Activated naive CD4-positive, alpha-beta T cell (primary cell): ENCODE measurements around the gene PRSS22.
A peak's percentile ranks its signal among the peaks of the same experiment; 100 is the strongest.

Experiments
- DNase-seq, 4 experiments: peaks; one replicate each; lab custom pipeline; 2025; lab: John Stamatoyannopoulos, UW

The PRSS22 gene

DNA sequence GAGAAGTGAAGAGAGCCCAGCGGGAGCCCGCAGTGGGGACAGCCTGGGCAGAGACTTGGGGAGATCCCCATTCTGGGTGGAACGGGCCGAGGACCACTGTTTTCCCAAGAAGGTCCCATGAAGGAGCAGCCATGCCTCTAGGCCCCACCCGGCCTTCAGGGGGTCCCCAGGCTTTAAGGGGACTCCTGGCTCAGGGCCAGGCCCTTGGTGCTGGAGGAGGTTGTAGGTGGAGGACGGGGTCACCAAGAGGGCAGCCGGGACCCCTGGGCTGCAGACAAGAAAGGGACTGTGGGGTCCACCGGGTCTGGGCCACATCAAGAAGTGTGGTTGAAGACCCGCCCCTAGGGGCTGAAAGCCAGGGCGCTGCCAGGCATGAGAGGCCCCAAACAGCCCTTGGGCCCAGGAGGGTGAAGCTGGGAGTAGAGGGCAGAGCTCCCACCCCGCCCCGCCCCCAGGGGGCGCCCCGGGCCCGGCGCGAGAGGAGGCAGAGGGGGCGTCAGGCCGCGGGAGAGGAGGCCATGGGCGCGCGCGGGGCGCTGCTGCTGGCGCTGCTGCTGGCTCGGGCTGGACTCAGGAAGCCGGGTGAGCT, 41.1 kb downstream of the PRSS22 start, which contains the start of gene PRSS21:
TSS of gene PRSS21 (plus strand) at position 487 of the 589 bp plus-strand sequence. CDS start at position 519, 32 bp downstream.
- DNase-seq = peak in 1 of 4 experiments; percentile 15

DNA sequence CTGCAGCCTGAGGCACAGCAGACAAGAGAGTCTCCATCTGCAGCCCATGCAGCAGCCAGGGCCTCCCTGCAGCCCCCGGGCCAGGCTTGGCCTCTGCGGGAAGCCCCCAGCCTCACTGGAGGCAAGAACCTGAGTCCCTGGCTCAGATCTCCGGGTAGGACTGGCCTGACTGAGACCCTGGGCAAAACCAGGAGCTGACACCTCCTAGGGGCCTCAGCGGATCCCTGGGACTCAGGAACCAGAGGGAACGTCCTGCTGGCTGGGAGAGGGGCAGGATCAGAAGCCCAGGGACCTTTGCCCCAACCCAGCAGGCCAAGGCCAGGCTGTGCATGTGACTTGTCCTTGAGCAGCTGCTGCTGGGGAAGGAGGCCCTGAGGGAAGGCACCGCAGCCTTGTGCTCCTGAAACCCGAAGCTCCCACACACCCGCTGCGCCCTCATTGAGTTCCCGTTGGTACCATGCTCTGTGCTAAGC, 42.6 kb downstream of the PRSS22 start:
- no peak for DNase-seq

DNA sequence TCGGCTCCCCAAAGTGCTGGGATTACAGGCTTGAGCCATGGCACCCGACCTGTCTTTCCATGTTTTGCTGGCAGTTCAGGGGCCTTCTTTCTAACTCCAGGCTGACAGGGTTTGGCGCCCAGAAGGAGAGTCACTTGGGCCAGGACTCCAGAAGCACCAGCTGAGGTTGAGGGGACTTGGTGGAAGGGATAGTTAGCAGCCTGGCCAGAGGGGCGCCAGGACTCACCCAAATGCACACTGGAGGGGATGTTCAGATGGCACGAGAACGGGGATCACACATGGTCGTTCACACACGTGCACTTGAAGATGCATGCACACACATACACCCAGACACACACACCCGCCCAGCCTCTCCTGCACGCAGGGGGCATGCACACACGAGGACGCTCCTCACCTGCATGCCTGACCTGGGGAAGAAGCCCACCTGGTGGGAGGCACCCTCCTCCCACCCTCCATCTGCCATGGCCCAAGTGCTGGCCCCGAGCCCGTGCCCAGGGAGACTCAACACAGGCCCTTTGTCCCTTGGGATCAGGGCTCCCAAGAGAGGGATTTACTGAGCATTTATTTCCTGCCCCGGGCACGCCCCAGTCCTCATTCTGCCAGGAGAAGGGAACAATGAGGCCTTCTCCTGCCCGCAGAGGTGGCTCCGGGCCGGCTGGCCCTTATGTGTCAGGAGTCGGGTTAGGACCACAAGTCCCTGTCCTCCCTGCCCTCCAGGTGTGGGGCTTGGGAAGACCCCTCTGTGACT, 43.2 kb downstream of the PRSS22 start:
- no peak for DNase-seq

DNA sequence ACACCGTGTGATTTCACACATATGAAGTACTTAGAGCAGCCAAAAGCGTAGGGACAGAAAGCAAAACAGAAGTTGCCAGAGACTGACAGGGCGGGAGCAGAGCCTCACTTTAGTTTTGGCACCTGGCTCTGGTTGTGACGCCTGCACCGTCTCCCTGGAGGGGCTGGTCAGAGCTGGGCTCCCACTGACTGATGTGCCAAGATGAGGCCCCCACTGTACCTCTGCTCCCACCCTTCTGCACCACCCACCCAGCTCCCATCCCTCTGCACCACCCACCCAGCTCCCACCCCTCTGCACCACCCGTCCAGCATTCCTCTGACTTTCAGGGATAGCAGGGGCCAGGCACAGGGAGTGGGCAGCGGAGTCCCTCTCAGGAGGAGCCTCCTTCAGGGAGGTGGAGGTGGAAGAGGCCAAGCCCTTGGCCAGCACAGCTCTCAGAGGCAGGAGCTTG, 44.2 kb downstream of the PRSS22 start:
- no peak for DNase-seq

DNA sequence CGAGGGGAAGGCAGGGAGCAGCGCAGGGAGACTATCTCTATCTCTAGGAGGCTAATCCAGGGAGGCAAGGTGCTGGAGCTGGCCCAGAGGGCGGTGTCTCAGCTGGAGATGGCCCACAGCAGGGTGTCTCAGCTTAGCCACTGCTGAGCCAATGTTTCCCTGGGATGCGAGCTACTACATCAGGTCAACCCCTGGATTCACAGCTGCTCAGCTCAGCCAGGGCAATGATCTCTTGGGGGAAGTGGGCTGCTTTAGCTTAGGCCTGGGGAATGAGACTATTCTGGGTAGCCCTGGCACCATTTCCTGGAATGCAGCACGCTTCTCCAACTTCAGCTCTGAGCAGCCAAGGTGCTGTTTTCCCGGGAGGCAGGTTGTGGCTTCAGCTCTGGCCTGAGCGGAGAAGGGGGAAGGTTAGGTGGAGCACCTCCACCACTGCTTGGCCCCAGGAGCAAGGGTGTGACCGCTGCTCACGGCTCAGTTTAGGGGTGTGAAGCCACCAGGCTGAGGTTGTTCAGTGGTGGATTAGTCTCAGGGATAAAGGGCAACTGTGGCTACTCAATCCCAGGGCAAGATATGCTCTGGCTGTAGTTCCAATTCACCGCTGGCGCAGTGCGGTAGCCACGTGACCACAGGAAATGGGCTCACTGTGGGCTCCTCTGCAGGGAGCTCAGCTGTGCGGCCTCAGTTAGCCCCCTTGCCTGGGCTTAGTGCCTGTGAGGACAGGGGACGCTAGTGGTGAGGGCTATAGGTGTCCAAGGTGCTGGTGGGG, 46.1 kb downstream of the PRSS22 start:
- no peak for DNase-seq

DNA sequence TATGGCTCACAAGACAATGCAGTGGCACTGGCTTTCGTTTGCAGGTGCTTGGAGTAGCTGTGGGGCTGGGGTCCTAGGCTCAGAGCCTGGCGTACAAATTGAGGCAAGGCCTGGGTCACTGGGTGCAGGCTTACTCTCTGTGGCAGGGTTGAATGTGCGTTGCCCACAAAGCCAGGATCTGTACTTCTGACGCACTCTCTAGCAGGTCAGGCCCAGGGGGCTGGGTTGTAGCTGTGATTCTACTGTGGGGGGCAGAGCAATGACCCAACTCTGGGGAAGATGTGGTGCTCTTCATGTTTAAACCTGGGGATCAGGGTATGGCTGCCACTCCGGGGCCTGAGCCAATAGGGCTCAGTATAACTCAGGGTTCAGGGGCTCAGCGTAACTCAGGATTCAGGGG, 47.3 kb downstream of the PRSS22 start:
- no peak for DNase-seq

DNA sequence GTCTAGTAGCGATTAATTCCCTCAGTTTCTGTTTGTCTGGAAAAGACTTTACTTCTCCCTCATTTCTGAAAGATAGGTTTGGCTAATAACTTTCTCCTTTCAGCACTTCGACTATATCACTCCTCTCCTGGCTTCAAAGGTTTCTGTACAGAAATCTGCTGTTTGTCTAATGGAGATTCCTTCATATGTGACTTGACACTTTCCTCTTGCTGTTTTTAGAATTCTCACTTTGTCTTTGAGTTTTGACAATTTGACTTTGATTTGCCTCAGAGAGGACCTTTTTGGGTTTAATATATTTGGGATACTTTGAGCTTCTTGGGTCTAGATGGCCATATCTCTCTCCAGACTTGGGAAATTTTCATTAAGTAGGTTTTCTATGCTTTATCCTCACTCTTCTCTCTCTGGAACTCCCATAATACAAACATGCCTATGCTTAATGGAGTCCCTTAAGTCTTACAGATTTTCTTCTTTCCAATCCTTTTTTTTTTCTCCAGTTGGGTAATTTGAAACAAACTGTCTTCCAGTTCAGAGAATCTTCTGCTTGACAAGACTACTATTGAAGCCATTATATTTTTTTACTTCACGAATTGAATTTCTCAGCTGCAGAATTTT, 48.7 kb downstream of the PRSS22 start:
- no peak for DNase-seq

DNA sequence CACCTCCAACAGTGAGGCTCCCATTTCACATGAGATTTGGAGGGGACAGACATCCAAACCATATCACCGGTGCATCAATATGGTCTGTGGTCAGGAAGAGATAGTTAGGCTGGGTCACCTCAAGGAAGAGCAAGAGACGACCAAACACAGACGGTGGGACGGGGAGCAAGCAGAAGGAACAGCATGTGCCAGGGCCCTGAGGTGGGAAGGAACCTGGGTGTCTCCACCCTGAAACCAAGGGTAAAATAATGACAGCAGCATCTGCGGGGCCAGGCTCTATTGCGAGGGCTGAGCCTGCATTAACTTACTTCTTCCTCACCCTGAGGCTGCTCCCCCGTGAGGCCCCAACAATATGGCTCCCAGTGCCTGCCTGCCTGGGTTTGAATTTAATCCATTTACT, 49.8 kb downstream of the PRSS22 start:
- no peak for DNase-seq

DNA sequence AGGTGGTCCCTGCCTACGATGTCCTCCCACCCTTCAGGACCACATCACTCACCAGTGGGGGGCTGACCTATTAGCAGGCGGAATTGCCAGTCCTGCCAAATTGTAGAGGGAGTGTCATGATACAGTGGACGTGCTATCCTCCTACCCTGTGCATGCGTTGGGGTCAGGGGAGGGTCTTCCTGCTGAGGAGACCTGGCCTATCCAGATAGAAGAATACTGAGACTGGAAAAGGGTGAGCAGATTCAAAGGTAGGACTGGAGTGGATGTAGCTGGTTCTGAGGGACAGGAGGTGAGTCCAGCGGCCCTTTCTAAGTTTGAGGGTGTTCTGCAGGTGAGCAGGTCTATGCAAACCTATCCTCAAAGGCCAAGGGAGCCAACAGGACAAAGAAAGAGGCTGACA, 51.7 kb downstream of the PRSS22 start:
- DNase-seq = no peak

DNA sequence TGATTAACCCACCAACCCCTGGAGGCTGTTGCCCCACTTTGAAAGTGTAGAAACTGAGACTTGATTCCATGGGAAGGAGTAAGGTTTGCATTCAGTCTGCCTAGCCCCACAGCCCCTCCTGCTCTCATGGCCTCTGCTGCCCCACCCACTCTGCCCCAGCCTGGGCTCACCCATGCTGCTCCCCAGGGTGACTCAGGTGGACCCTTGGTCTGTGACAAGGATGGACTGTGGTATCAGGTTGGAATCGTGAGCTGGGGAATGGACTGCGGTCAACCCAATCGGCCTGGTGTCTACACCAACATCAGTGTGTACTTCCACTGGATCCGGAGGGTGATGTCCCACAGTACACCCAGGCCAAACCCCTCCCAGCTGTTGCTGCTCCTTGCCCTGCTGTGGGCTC, 53.2 kb downstream of the PRSS22 start:
- DNase-seq = no peak

DNA sequence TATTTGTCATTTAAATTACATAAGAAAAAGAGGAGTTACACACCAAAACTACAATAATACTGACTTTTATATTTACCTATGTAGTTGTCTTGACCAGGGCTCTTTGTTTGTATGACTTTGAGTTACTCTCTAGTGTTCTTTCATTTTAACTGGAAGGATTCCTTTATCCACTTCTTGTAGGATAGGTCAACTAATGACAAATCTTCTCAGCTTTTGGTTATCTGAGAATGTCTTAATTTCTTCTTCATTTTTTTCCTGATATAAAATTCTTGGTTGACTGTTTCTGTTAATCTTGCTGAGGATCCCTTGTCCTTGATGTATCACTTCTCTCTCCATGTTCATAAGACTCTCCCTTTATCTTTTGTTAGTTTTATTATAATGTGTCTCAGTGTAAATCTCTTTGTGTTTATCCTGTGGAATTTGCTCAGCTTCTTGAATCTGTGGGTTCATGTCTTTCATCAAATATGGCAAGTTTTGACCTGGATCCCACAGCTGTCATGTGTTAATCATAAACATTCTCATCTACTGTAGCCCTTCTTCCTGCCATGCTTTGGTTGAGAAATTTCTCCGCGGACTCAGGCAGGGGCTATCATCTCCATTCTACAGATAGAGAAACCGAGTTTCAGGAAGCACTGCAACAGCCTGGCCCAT, 54.3 kb downstream of the PRSS22 start:
- no peak for DNase-seq
